ENCODE results near the gene MYLK. TPM values are rescaled to one million over a fixed set of nuclear protein-coding genes. Genes with fewer than 3 reads are reported as not detected.
"Not testable (repeated sequence)": the region's sequence is repeated elsewhere in the genome, so short reads cannot be mapped to it uniquely, and the experiment has no call there.

MYLK gene
- total RNA-seq, 1 experiment from 2014 or later = 28.8 TPM

GRCh38 chr3:123703663-123704062 lies 180.5 kb downstream of the MYLK start:
- in situ Hi-C loops (cut with HindIII; ENCODE audit: low pct_unique_long_range_greater_than_20kb, low sequenced_read_pairs); DNase-seq (ENCODE audit: low read depth): not testable (repeated sequence)

GRCh38 chr3:123702720-123703119 lies 181.4 kb downstream of the MYLK start:
- DNase-seq (ENCODE audit: low read depth) = no peak
- in situ Hi-C loops (cut with HindIII; ENCODE audit: low pct_unique_long_range_greater_than_20kb, low sequenced_read_pairs) = no loop called here

- in situ Hi-C loops (cut with HindIII; ENCODE audit: low pct_unique_long_range_greater_than_20kb, low sequenced_read_pairs) = not testable (repeated sequence)
Measured at GRCh38 chr3:123702057-123702456, 182.1 kb downstream of the MYLK start.

GRCh38 chr3:123700791-123701722 lies 183.1 kb downstream of the MYLK start:
- DNase-seq (ENCODE audit: low read depth) = no peak
- in situ Hi-C loops (cut with HindIII; ENCODE audit: low pct_unique_long_range_greater_than_20kb, low sequenced_read_pairs) = no loop called here

More at GRCh38 chr3:123702057-123702456, 182.1 kb downstream of the MYLK start:
- DNase-seq (ENCODE audit: low read depth) = peak; percentile 23

GRCh38 chr3:123698813-123699212 lies 185.3 kb downstream of the MYLK start:
- DNase-seq (ENCODE audit: low read depth) = no peak
- in situ Hi-C loops (cut with HindIII; ENCODE audit: low pct_unique_long_range_greater_than_20kb, low sequenced_read_pairs) = no loop called here

GRCh38 chr3:123696808-123697207 lies 187.3 kb downstream of the MYLK start:
- in situ Hi-C loops (cut with HindIII; ENCODE audit: low pct_unique_long_range_greater_than_20kb, low sequenced_read_pairs) = no loop called here
- no peak for DNase-seq (ENCODE audit: low read depth)

- in situ Hi-C loops (cut with HindIII; ENCODE audit: low pct_unique_long_range_greater_than_20kb, low sequenced_read_pairs) = no loop called here
Measured at GRCh38 chr3:123695731-123696640, 188.1 kb downstream of the MYLK start.

GRCh38 chr3:123695152-123695551 lies 189.0 kb downstream of the MYLK start:
- in situ Hi-C loops (cut with HindIII; ENCODE audit: low pct_unique_long_range_greater_than_20kb, low sequenced_read_pairs) = no loop called here
- DNase-seq (ENCODE audit: low read depth) = no peak

More at GRCh38 chr3:123695731-123696640, 188.1 kb downstream of the MYLK start:
- no peak for DNase-seq (ENCODE audit: low read depth)

- in situ Hi-C loops (cut with HindIII; ENCODE audit: low pct_unique_long_range_greater_than_20kb, low sequenced_read_pairs) = no loop called here
- DNase-seq (ENCODE audit: low read depth) = no peak
Measured at GRCh38 chr3:123694366-123695087, 189.6 kb downstream of the MYLK start.

GRCh38 chr3:123693584-123694190 lies 190.4 kb downstream of the MYLK start:
- no peak for DNase-seq (ENCODE audit: low read depth)
- in situ Hi-C loops (cut with HindIII; ENCODE audit: low pct_unique_long_range_greater_than_20kb, low sequenced_read_pairs) = no loop called here

GRCh38 chr3:123692671-123693070 lies 191.5 kb downstream of the MYLK start:
- in situ Hi-C loops (cut with HindIII; ENCODE audit: low pct_unique_long_range_greater_than_20kb, low sequenced_read_pairs) = no loop called here
- DNase-seq (ENCODE audit: low read depth) = no peak

- no peak for DNase-seq (ENCODE audit: low read depth)
- in situ Hi-C loops (cut with HindIII; ENCODE audit: low pct_unique_long_range_greater_than_20kb, low sequenced_read_pairs) = no loop called here
Measured at GRCh38 chr3:123692041-123692440, 192.1 kb downstream of the MYLK start.

GRCh38 chr3:123689831-123690230 lies 194.3 kb downstream of the MYLK start:
- in situ Hi-C loops (cut with HindIII; ENCODE audit: low pct_unique_long_range_greater_than_20kb, low sequenced_read_pairs) = no loop called here
- DNase-seq (ENCODE audit: low read depth) = no peak

- DNase-seq (ENCODE audit: low read depth) = peak; percentile 21
- in situ Hi-C loops (cut with HindIII; ENCODE audit: low pct_unique_long_range_greater_than_20kb, low sequenced_read_pairs) = no loop called here
Measured at GRCh38 chr3:123688241-123688747, 195.8 kb downstream of the MYLK start.

- in situ Hi-C loops (cut with HindIII; ENCODE audit: low pct_unique_long_range_greater_than_20kb, low sequenced_read_pairs) = no loop called here
- no peak for DNase-seq (ENCODE audit: low read depth)
Measured at GRCh38 chr3:123687286-123687685, 196.8 kb downstream of the MYLK start.

GRCh38 chr3:123686251-123686650 lies 197.9 kb downstream of the MYLK start:
- in situ Hi-C loops (cut with HindIII; ENCODE audit: low pct_unique_long_range_greater_than_20kb, low sequenced_read_pairs) = no loop called here
- DNase-seq (ENCODE audit: low read depth) = no peak

- no peak for DNase-seq (ENCODE audit: low read depth)
- in situ Hi-C loops (cut with HindIII; ENCODE audit: low pct_unique_long_range_greater_than_20kb, low sequenced_read_pairs) = no loop called here
Measured at GRCh38 chr3:123685780-123686179, 198.4 kb downstream of the MYLK start.

GRCh38 chr3:123684636-123685035 lies 199.5 kb downstream of the MYLK start:
- no peak for DNase-seq (ENCODE audit: low read depth)
- in situ Hi-C loops (cut with HindIII; ENCODE audit: low pct_unique_long_range_greater_than_20kb, low sequenced_read_pairs) = no loop called here

All from Caki2 (cell line).